Neural cell (in vitro differentiated cells): Measurements from ENCODE around the gene C7orf25. TPM values are rescaled to one million over a fixed set of nuclear protein-coding genes. Genes with fewer than 3 reads are reported as not detected.

Experiments
- H2AFZ ChIP-seq: fragments of 200-600, 300-800 bp; sonication (generic), shearing (Covaris generic); 2 replicates; pipeline ENCODE4 v1.6.0; 2014; ENCODE audit warnings: low read depth, mild to moderate bottlenecking, antibody characterized with exemption, low read length, moderate library complexity
- H3F3A ChIP-seq: fragments of 200-600 bp; shearing (Covaris generic); 2 replicates; pipeline ENCODE4 v1.6.1; 2016; ENCODE audit warnings: mild to moderate bottlenecking, moderate library complexity, mixed read lengths, antibody characterized with exemption, low read length; ENCODE audit not compliant: insufficient read depth, poor library complexity, severe bottlenecking
- H3K27ac ChIP-seq: fragments of 200-600, 300-800 bp; sonication (generic), shearing (Covaris generic); 2 replicates; pipeline ENCODE4 v1.5.1; 2014; ENCODE audit warnings: mild to moderate bottlenecking, low read length, moderate library complexity
- H3K27me3 ChIP-seq: fragments of 300-800, 200-600 bp; sonication (generic), shearing (Covaris generic); 2 replicates; pipeline ENCODE4 v1.6.0; 2014; ENCODE audit warnings: mild to moderate bottlenecking, low read depth, low read length, moderate library complexity; ENCODE audit not compliant: insufficient read depth
- H3K36me3 ChIP-seq: fragments of 300-800, 200-600 bp; sonication (generic), shearing (Covaris generic); 2 replicates; pipeline ENCODE4 v1.5.1; 2014; ENCODE audit warnings: mild to moderate bottlenecking, antibody characterized with exemption, low read length, moderate library complexity; ENCODE audit not compliant: insufficient read depth
- H3K4me2 ChIP-seq: fragments of 300-800, 200-600 bp; sonication (generic), shearing (Covaris generic); 2 replicates; pipeline ENCODE4 v1.6.0; 2014; ENCODE audit warnings: mild to moderate bottlenecking, low read length
- H3K4me3 ChIP-seq: fragments of 300-800, 200-600 bp; sonication (generic), shearing (Covaris generic); 2 replicates; pipeline ENCODE4 v1.5.1; 2014; ENCODE audit warnings: mild to moderate bottlenecking, low read length, moderate library complexity
- H3K79me2 ChIP-seq: fragments of 200-600 bp; shearing (Covaris generic); replicated peaks from 2 replicates; pipeline ENCODE4 v1.6.0; 2014; ENCODE audit warnings: mild to moderate bottlenecking, low read length, moderate library complexity; ENCODE audit not compliant: insufficient read depth
- H3K9ac ChIP-seq: fragments of 300-800, 200-600 bp; sonication (generic), shearing (Covaris generic); 2 replicates; pipeline ENCODE4 v1.6.1; 2016; ENCODE audit warnings: mild to moderate bottlenecking, low read length, mixed read lengths
- H3K9me2 ChIP-seq: fragments of 200-600 bp; shearing (Covaris generic); 2 replicates; pipeline ENCODE4 v1.6.1; 2016; ENCODE audit warnings: mild to moderate bottlenecking, low read length, mixed read lengths; ENCODE audit not compliant: insufficient read depth
- H3K9me3 ChIP-seq: fragments of 200-600, 300-800 bp; sonication (generic), shearing (Covaris generic); 2 replicates; pipeline ENCODE4 v1.6.1; 2016; ENCODE audit warnings: mild to moderate bottlenecking, mixed run types, low read length, moderate library complexity, mixed read lengths
- H4K20me1 ChIP-seq: fragments of 200-600 bp; shearing (Covaris generic); 2 replicates; pipeline ENCODE4 v1.6.1; 2016; ENCODE audit warnings: mild to moderate bottlenecking, mixed run types; ENCODE audit not compliant: insufficient read depth
- EP300 ChIP-seq: fragments of 450-650 bp; conservative IDR thresholded peaks from 2 replicates; pipeline ENCODE4 v1.6.1; 2014; ENCODE audit warnings: antibody characterized with exemption, mild to moderate bottlenecking, moderate library complexity; ENCODE audit not compliant: poor library complexity, severe bottlenecking
- EZH2 ChIP-seq: fragments of 200-600, 300-800 bp; shearing (Covaris generic), sonication (generic); IDR thresholded peaks from 2 replicates; pipeline ENCODE4 v1.6.1; 2014; ENCODE audit warnings: antibody characterized with exemption, low read length, borderline replicate concordance, mild to moderate bottlenecking; ENCODE audit not compliant: insufficient read depth, poor library complexity, severe bottlenecking
- MXI1 ChIP-seq: fragments of 450-650 bp; conservative IDR thresholded peaks from 2 replicates; pipeline ENCODE4 v1.6.1; 2014; ENCODE audit warnings: antibody characterized with exemption, mild to moderate bottlenecking; ENCODE audit not compliant: poor library complexity, severe bottlenecking
- POLR2AphosphoS5 ChIP-seq: IDR thresholded peaks from 2 replicates; pipeline ENCODE4 v1.6.1; 2012
- RAD21 ChIP-seq: fragments of 450-650 bp; conservative IDR thresholded peaks from 2 replicates; pipeline ENCODE4 v1.6.1; 2014; ENCODE audit warnings: antibody characterized with exemption, mild to moderate bottlenecking, moderate library complexity
- SMC3 ChIP-seq: fragments of 450-650 bp; conservative IDR thresholded peaks from 2 replicates; pipeline ENCODE4 v1.6.1; 2014; ENCODE audit warnings: antibody characterized with exemption, mild to moderate bottlenecking, moderate library complexity; ENCODE audit not compliant: poor library complexity
- TAF1 ChIP-seq: IDR thresholded peaks from 2 replicates; pipeline ENCODE4 v1.6.1; 2012; ENCODE audit warnings: low read depth
- polyA plus RNA-seq: library from polyadenylated mRNA; depleted of rRNA; stranded (reverse); fragments of >200 nt; gene quantifications from 2 replicates; pipeline ENCODE4 v1.2.3, GENCODE V29; 2014
- TF ChIP-seq, protein P1 (sequence below): fragments of 450-650 bp; IDR thresholded peaks from 2 replicates; pipeline ENCODE4 v1.5.1; 2014; ENCODE audit warnings: antibody characterized with exemption, mild to moderate bottlenecking, moderate library complexity; ENCODE audit not compliant: poor library complexity, severe bottlenecking
- TF ChIP-seq, protein P2 (sequence below): IDR thresholded peaks from 2 replicates; pipeline ENCODE4 v1.6.1; 2012; ENCODE audit warnings: borderline replicate concordance

C7orf25 gene
- polyA plus RNA-seq, 1 donor from 2014 or later = 3.9 TPM

DNA sequence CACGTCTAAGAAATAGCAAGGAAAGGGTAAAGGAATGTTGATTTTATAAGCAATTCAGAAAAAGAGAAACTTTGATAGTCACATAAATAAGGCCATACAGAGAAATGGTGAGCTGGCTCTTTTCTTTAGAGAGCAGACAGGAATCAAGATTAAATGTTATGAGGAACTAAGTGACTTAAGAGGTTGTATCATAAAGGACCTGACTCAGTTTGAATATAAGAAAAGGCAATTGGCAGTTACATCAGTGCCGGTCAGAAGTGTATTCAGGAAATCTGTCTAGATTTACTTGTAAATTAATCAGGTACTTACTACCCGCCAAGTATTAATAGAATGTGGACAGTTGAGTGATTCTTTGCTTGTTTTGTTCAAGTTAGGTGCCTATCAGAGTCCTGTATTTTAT, 22.4 kb upstream of the C7orf25 start:
- H3K9me3 ChIP-seq = no peaks in the 10 kb centered on the region
- H3F3A ChIP-seq = no peaks in the 10 kb centered on the region
- H3K36me3 ChIP-seq = peaks cover 16% of the 10 kb centered on the region
- no peaks in the 10 kb centered on the region for H4K20me1 ChIP-seq
- peak overlapping the region; percentile 78 for H3K4me3 ChIP-seq
- no peaks in the 10 kb centered on the region for H3K27me3 ChIP-seq
- H3K27ac ChIP-seq = no peak overlapping the region
- TF ChIP-seq SMC3 (no peak), MXI1 (no peak)
- TF ChIP-seq, protein P1, sequence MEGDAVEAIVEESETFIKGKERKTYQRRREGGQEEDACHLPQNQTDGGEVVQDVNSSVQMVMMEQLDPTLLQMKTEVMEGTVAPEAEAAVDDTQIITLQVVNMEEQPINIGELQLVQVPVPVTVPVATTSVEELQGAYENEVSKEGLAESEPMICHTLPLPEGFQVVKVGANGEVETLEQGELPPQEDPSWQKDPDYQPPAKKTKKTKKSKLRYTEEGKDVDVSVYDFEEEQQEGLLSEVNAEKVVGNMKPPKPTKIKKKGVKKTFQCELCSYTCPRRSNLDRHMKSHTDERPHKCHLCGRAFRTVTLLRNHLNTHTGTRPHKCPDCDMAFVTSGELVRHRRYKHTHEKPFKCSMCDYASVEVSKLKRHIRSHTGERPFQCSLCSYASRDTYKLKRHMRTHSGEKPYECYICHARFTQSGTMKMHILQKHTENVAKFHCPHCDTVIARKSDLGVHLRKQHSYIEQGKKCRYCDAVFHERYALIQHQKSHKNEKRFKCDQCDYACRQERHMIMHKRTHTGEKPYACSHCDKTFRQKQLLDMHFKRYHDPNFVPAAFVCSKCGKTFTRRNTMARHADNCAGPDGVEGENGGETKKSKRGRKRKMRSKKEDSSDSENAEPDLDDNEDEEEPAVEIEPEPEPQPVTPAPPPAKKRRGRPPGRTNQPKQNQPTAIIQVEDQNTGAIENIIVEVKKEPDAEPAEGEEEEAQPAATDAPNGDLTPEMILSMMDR = no peak
- H3K4me2 ChIP-seq = no peak overlapping the region
- no peak overlapping the region for H3K9ac ChIP-seq
- H2AFZ ChIP-seq = no peak overlapping the region
- peaks cover 52% of the 10 kb centered on the region for H3K79me2 ChIP-seq
- no peaks in the 10 kb centered on the region for H3K9me2 ChIP-seq

DNA sequence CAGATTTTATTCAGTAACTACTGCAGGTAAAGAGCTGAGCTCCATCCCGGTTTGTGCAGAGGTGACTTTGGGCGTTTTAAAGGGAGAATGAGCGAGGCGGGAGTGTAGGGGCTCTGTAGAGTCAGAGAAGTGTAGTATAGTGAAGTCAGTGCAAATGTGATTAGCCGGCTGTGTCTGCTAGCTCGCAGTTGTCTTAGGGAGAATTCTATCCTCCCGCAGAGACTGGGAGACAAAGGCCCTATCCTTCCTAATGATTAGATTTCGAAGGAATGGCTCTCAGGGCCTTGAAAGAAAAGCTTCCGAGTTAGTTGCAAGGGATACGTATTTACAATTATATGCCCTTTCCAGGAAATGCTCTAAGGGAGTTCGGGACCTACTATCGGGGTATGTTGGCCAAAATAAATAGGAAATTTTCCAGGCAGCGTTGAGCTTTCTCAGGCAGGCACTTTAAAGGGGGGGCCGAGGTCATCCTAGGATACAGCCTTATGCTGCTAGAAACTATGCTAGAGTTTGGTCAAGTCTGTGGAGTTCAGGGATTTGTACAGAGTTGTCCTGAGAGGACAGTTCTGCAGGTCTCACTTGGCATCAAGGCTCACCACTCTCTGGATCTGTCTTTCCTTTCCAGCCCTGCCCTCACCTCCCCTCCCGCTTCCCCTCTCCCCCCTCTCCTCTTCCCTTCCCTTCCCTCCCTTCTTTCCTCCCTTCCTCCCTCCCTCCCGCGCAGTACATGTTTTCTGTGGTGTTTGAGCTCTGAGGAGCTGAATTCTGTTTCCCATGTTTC, 21.1 kb upstream of the C7orf25 start:
- Histone ChIP-seq H3K79me2 (peaks cover 65% of the 10 kb centered on the region), H3K27ac (peak overlapping the region; percentile 76), H3K9me3 (no peaks in the 10 kb centered on the region)

DNA sequence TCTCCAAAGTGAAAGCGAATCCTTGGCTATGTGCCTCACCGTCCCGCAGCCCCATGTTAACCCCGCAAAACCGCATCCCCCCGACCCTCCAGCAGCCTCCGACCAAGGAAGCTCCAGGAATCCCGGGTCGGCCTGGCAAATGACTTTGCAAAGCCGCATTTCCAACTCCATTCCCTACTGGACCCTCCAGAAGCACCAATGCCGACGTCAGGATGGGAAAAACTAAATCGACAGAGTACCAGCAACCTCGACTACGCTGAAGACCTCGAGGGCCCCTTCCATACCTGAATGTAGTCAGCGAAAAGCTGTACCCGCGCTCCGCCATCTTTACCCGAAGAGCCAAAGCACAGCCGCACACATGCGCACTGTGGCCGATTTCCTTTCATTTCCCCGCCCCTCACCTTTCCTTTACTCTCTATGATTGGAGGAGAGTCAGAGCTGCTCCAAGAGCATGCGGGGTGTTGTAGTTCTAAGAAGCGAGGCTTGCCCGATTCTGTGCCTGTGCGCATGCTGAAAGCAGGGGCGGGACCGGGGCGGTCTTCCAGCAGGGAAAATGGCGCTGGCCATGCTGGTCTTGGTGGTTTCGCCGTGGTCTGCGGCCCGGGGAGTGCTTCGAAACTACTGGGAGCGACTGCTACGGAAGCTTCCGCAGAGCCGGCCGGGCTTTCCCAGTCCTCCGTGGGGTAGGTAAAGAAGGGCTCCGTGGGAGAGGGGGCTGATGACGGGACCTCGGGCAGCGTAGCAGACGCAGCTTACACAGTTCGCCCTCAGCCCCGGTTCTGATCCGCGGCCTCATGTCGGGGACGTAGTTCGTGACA, 20.2 kb upstream of the C7orf25 start, which contains the start of the genes MRPL32 and PSMA2:
Gene MRPL32, plus strand, starts transcription at position 543 of the 818 bp plus-strand sequence. Its CDS starts 11 bp downstream, at position 554.
Gene PSMA2, minus strand, starts transcription at position 341 of the 818 bp plus-strand sequence. Its CDS starts 16 bp downstream, at position 325.
- Histone ChIP-seq H4K20me1 (no peaks in the 10 kb centered on the region), H3K4me3 (peak within 1 kb of the TSS; percentile 78), H3K9me3 (no peaks in the 10 kb centered on the region), H3K79me2 (peaks cover 67% of the 10 kb centered on the region), H3K4me2 (peak within 1 kb of the TSS; percentile 68), H3F3A (no peaks in the 10 kb centered on the region), H3K27me3 (no peaks in the 10 kb centered on the region), H3K9me2 (no peaks in the 10 kb centered on the region), H3K9ac (peak within 1 kb of the TSS; percentile 81), H3K27ac (peak within 1 kb of the TSS; percentile 76), H2AFZ (peak within 1 kb of the TSS; percentile 96), H3K36me3 (peaks cover 9% of the 10 kb centered on the region)
- TF ChIP-seq RAD21 (no peak), TAF1 (peak; percentile 97), EZH2 (no peak), EP300 (no peak), MXI1 (peak; percentile 99), POLR2AphosphoS5 (peak; percentile 87), SMC3 (peak; percentile 2)
- TF ChIP-seq, protein P1 = peak; percentile 10
- TF ChIP-seq, protein P2, sequence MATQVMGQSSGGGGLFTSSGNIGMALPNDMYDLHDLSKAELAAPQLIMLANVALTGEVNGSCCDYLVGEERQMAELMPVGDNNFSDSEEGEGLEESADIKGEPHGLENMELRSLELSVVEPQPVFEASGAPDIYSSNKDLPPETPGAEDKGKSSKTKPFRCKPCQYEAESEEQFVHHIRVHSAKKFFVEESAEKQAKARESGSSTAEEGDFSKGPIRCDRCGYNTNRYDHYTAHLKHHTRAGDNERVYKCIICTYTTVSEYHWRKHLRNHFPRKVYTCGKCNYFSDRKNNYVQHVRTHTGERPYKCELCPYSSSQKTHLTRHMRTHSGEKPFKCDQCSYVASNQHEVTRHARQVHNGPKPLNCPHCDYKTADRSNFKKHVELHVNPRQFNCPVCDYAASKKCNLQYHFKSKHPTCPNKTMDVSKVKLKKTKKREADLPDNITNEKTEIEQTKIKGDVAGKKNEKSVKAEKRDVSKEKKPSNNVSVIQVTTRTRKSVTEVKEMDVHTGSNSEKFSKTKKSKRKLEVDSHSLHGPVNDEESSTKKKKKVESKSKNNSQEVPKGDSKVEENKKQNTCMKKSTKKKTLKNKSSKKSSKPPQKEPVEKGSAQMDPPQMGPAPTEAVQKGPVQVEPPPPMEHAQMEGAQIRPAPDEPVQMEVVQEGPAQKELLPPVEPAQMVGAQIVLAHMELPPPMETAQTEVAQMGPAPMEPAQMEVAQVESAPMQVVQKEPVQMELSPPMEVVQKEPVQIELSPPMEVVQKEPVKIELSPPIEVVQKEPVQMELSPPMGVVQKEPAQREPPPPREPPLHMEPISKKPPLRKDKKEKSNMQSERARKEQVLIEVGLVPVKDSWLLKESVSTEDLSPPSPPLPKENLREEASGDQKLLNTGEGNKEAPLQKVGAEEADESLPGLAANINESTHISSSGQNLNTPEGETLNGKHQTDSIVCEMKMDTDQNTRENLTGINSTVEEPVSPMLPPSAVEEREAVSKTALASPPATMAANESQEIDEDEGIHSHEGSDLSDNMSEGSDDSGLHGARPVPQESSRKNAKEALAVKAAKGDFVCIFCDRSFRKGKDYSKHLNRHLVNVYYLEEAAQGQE = peak; percentile 74

More for the DNA sequence above, 21.1 kb upstream of the C7orf25 start:
- Histone ChIP-seq H2AFZ (peak overlapping the region; percentile 96), H3K9ac (peak overlapping the region; percentile 77), H3K27me3 (no peaks in the 10 kb centered on the region), H3K36me3 (peaks cover 12% of the 10 kb centered on the region), H3K4me3 (peak overlapping the region; percentile 78), H3K4me2 (peak overlapping the region; percentile 68), H3K9me2 (no peaks in the 10 kb centered on the region), H3F3A (no peaks in the 10 kb centered on the region), H4K20me1 (no peaks in the 10 kb centered on the region)
- TF ChIP-seq POLR2AphosphoS5 = no peak
- TF ChIP-seq SMC3 = peak; percentile 12
